ENCODE results near the gene NCOA1.

- TF ChIP-seq CTCF (tag by site-specific recombination; IDR thresholded peaks at IDR 0.05) (no peak), ZFP41 (tag by site-specific recombination; IDR thresholded peaks at IDR 0.05; ENCODE audit: borderline replicate concordance) (no peak), TRIM28 (IDR thresholded peaks at IDR 0.05; ENCODE audit: borderline replicate concordance, low read length) (no peak), ZFP69B (tag by site-specific recombination; IDR thresholded peaks at IDR 0.05) (no peak), PATZ1 (tag by site-specific recombination; IDR thresholded peaks at IDR 0.05) (no peak), ZNF514 (tag by site-specific recombination; IDR thresholded peaks at IDR 0.05) (no peak), ZNF302 (tag by site-specific recombination; IDR thresholded peaks at IDR 0.05; ENCODE audit: low read depth) (no peak)
- TF ChIP-seq, protein P1, sequence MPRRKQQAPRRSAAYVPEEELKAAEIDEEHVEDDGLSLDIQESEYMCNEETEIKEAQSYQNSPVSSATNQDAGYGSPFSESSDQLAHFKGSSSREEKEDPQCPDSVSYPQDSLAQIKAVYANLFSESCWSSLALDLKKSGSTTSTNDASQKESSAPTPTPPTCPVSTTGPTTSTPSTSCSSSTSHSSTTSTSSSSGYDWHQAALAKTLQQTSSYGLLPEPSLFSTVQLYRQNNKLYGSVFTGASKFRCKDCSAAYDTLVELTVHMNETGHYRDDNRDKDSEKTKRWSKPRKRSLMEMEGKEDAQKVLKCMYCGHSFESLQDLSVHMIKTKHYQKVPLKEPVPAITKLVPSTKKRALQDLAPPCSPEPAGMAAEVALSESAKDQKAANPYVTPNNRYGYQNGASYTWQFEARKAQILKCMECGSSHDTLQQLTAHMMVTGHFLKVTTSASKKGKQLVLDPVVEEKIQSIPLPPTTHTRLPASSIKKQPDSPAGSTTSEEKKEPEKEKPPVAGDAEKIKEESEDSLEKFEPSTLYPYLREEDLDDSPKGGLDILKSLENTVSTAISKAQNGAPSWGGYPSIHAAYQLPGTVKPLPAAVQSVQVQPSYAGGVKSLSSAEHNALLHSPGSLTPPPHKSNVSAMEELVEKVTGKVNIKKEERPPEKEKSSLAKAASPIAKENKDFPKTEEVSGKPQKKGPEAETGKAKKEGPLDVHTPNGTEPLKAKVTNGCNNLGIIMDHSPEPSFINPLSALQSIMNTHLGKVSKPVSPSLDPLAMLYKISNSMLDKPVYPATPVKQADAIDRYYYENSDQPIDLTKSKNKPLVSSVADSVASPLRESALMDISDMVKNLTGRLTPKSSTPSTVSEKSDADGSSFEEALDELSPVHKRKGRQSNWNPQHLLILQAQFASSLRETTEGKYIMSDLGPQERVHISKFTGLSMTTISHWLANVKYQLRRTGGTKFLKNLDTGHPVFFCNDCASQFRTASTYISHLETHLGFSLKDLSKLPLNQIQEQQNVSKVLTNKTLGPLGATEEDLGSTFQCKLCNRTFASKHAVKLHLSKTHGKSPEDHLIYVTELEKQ (tag by site-specific recombination; IDR thresholded peaks at IDR 0.05; ENCODE audit: borderline replicate concordance): no peak
- TF ChIP-seq, protein P2, sequence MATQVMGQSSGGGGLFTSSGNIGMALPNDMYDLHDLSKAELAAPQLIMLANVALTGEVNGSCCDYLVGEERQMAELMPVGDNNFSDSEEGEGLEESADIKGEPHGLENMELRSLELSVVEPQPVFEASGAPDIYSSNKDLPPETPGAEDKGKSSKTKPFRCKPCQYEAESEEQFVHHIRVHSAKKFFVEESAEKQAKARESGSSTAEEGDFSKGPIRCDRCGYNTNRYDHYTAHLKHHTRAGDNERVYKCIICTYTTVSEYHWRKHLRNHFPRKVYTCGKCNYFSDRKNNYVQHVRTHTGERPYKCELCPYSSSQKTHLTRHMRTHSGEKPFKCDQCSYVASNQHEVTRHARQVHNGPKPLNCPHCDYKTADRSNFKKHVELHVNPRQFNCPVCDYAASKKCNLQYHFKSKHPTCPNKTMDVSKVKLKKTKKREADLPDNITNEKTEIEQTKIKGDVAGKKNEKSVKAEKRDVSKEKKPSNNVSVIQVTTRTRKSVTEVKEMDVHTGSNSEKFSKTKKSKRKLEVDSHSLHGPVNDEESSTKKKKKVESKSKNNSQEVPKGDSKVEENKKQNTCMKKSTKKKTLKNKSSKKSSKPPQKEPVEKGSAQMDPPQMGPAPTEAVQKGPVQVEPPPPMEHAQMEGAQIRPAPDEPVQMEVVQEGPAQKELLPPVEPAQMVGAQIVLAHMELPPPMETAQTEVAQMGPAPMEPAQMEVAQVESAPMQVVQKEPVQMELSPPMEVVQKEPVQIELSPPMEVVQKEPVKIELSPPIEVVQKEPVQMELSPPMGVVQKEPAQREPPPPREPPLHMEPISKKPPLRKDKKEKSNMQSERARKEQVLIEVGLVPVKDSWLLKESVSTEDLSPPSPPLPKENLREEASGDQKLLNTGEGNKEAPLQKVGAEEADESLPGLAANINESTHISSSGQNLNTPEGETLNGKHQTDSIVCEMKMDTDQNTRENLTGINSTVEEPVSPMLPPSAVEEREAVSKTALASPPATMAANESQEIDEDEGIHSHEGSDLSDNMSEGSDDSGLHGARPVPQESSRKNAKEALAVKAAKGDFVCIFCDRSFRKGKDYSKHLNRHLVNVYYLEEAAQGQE (tag by site-specific recombination; IDR thresholded peaks at IDR 0.05): no peak
These were observed 240.0 kb downstream of the NCOA1 start for GRCh38 chr2:24731040-24731439.
